AG09319 (cell line): Measurements from ENCODE around the gene PLPPR3.

Experiments used
- DNase-seq: peaks from one replicate; pipeline ENCODE4 v3.0.0-alpha.2; 2010; ENCODE audit warnings: low read depth; ENCODE audit errors: extremely low read depth
- TF ChIP-seq, protein P1 (sequence below): IDR thresholded peaks from 2 replicates; pipeline ENCODE4 v1.5.1; 2011; ENCODE audit warnings: low read depth, mild to moderate bottlenecking, inconsistent platforms, low read length, moderate library complexity

Gene PLPPR3

DNA sequence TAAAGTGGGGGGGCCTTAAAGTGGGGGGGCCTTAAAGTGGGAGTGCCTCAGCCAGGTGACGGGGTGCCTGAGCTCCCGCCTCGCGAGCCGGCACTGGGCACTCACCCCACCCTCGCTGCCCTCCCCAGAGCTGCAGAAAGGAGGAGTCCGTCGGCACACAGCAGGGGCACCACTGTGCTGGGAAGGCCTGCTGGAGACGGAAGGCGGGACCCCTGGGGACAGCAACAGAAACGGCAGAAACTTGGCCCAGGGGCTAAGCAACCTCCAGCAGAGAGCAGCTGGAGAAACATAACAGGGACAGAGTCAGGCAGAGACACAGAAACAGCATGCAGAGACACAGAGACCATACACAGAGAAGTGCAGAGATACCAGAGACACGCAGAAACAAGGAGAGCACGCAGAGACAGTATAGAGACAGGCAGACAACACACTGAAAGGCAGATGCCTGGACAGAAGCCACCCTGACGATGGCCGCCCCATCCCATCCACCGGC, 45.6 kb upstream of the PLPPR3 start:
- TF ChIP-seq, protein P1, sequence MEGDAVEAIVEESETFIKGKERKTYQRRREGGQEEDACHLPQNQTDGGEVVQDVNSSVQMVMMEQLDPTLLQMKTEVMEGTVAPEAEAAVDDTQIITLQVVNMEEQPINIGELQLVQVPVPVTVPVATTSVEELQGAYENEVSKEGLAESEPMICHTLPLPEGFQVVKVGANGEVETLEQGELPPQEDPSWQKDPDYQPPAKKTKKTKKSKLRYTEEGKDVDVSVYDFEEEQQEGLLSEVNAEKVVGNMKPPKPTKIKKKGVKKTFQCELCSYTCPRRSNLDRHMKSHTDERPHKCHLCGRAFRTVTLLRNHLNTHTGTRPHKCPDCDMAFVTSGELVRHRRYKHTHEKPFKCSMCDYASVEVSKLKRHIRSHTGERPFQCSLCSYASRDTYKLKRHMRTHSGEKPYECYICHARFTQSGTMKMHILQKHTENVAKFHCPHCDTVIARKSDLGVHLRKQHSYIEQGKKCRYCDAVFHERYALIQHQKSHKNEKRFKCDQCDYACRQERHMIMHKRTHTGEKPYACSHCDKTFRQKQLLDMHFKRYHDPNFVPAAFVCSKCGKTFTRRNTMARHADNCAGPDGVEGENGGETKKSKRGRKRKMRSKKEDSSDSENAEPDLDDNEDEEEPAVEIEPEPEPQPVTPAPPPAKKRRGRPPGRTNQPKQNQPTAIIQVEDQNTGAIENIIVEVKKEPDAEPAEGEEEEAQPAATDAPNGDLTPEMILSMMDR: no peak
- DNase-seq: no peak

DNA sequence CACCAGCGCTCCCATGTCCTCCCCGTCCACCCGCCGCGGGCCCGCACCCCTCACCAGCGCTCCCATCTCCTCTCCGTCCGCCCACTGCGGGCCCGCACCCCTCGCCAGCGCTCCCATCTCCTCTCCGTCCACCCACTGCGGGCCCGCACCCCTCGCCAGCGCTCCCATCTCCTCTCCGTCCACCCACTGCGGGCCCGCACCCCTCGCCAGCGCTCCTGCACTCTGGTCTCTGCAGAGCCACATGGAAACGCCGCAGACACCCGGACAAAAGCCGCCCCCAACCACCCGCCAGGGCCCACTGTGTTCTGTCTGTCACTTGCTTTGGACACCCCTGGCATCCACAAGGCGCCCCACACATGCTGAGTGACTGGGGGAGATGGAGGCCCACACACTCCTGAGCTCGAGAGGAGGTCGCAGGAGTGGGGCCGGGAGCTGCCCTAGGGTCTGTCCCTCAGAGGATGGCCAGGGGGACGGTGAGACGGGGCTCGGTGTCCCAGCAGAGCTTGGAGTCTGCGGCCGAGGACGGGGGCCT, 45.1 kb upstream of the PLPPR3 start:
- DNase-seq: no peak
- TF ChIP-seq, protein P1: no peak

DNA sequence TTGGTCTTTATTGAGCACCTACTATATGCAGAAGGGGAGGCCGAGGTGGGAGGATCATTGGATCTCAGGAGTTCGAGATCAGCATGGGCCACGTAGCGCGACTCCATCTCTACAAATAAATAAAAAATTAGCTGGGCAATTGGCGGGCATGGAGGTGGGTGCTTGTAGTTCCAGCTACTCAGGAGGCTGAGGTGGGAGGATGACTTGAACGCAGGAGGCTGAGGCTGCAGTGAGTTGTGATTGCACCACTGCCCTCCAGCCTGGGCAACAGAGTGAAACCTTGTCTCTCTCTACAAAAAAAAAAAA, 41.5 kb upstream of the PLPPR3 start:
- TF ChIP-seq, protein P1: no peak
- DNase-seq: no peak

DNA sequence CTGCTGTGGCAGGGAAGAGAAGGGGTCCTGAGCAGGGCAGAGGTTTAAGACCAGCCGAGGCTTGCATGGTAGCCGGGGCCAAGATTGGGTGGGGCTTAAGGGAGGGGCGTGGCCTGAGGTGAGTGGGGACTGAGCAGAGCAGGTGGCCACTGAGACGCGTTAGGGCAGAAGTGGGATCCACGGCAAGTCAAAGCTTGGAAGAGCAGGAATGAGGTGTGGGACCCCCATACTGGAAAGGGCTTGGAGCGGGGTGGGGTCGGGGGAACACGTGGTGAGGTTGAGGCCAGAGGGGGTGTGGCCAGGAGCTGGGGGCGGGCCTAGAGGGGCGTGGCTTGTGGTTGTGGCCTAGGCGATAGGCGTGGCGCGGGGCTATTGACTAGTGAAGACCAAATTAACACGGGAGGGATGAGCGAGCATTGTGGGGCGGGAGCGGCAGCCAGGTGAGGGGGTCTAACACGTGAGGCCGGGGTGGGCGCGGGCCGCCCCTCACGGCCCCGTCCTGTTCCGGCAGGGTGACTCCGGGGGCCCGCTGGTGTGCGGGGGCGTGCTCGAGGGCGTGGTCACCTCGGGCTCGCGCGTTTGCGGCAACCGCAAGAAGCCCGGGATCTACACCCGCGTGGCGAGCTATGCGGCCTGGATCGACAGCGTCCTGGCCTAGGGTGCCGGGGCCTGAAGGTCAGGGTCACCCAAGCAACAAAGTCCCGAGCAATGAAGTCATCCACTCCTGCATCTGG, 41.0 kb upstream of the PLPPR3 start:
- DNase-seq: no peak
- TF ChIP-seq, protein P1: no peak

DNA sequence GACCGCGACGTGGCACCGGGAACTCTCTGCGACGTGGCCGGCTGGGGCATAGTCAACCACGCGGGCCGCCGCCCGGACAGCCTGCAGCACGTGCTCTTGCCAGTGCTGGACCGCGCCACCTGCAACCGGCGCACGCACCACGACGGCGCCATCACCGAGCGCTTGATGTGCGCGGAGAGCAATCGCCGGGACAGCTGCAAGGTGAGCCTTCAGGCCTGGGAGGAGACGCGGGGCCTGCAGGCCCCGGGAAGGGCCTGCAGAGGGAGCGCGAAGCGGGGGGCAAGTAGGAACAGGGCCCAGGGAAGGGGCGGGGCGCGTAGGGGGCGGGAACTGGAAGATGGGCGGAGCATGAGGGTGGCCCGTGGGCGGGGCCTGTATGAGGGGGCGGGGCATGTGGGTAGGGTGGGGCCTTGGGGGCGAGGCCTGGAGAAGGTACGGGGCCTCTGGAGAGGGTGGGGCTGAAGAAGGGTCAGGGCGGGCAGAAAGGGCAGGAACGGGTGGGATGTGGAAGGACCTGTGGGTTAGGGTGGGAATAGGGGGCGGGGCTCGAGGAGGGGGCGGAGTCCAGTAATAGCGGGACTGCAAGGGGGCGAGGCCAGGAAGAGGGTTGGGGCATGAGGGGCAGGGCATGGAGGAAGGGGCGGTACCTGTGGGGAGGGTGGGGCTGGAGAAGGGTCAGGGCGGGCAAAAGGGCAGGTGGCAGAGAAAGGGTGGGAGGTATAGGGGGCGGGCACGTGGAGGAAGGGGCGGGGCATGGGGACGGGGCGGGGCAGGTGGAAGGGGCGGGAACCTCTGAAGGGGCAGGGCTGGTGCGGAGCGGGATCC, 40.2 kb upstream of the PLPPR3 start:
- no peak for DNase-seq
- TF ChIP-seq, protein P1: no peak

DNA sequence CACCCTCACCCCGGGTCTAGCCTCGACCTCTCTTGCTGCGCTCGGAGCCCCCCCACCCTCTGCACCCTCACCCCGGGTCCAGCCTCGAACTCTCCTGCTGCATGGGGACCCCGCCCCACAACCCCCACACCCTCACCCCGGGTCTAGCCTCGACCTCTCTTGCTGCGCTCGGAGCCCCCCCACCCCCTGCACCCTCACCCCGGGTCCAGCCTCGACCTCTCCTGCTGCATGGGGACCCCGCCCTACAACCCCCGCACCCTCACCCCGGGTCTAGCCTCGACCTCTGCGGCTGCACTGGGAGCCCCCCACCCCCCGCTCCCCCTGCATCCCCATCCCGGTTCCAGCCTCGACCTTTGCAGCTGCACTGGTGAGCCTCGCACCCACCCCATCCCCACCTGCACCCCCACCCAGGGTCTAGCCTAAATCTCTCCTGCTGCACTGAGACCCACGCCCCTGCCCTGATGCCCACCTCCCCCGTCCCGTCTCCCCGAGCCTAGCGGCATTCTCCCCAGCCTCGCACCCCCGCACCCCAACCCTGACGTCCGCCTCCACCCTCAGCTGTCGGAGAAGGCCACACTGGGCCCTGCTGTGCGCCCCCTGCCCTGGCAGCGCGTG, 39.5 kb upstream of the PLPPR3 start:
- TF ChIP-seq, protein P1: no peak
- no peak for DNase-seq
